HepG2 (cell line): ENCODE results near the gene CLCN2. TPM values are rescaled to one million over a fixed set of nuclear protein-coding genes. Genes with fewer than 3 reads are reported as not detected.
A peak's percentile ranks its signal among the peaks of the same experiment; 100 is the strongest.

ENCODE experiments used
- HBP1 ChIP-seq: IDR thresholded peaks from 2 replicates; pipeline ENCODE4 v1.6.1; 2016; ENCODE audit warnings: low read depth, control low read depth
- MIER3 ChIP-seq: IDR thresholded peaks from 2 replicates; pipeline ENCODE4 v1.6.1; 2016; ENCODE audit warnings: missing compliant biosample characterization, borderline replicate concordance
- MYPOP ChIP-seq: sonication (generic); formaldehyde crosslinking; IDR thresholded peaks from 2 replicates; pipeline ENCODE4 v1.8.1; 2023; ENCODE audit warnings: mild to moderate bottlenecking, moderate library complexity, missing genetic modification reagents
- SALL1 ChIP-seq: sonication (generic); formaldehyde crosslinking; IDR thresholded peaks from 2 replicates; pipeline ENCODE4 v1.8.0; 2022; ENCODE audit warnings: mild to moderate bottlenecking, missing genetic modification reagents
- SCMH1 ChIP-seq: sonication (generic); formaldehyde crosslinking; IDR thresholded peaks from 2 replicates; pipeline ENCODE4 v1.9.0; 2021; ENCODE audit warnings: missing genetic modification reagents, mild to moderate bottlenecking, borderline replicate concordance
- SNAPC2 ChIP-seq: sonication (generic); formaldehyde crosslinking; IDR thresholded peaks from 2 replicates; pipeline ENCODE4 v1.8.1; 2022; ENCODE audit warnings: mild to moderate bottlenecking, missing genetic modification reagents
- SPEN ChIP-seq: sonication (generic); formaldehyde crosslinking; IDR thresholded peaks from 2 replicates; pipeline ENCODE4 v1.5.1; 2020; ENCODE audit warnings: low read depth, mild to moderate bottlenecking, missing genetic modification reagents
- TFE3 ChIP-seq: IDR thresholded peaks from 2 replicates; pipeline ENCODE4 v1.6.1; 2016
- XBP1 ChIP-seq: sonication (generic); formaldehyde crosslinking; IDR thresholded peaks from 2 replicates; pipeline ENCODE4 v1.5.0; 2020; ENCODE audit warnings: missing genetic modification reagents
- ZGPAT ChIP-seq: IDR thresholded peaks from 2 replicates; pipeline ENCODE4 v1.6.1; 2016; ENCODE audit warnings: mild to moderate bottlenecking
- ZNF136 ChIP-seq: sonication (generic); formaldehyde crosslinking; IDR thresholded peaks from 2 replicates; pipeline ENCODE4 v1.8.1; 2022; ENCODE audit warnings: low read depth, mild to moderate bottlenecking, moderate library complexity, missing genetic modification reagents
- ZNF142 ChIP-seq: sonication (generic); formaldehyde crosslinking; IDR thresholded peaks from 2 replicates; pipeline ENCODE4 v1.4.0; 2020; ENCODE audit warnings: missing genetic modification reagents
- ZNF17 ChIP-seq: sonication (generic); formaldehyde crosslinking; IDR thresholded peaks from 2 replicates; pipeline ENCODE4 v1.5.0; 2020; ENCODE audit warnings: mild to moderate bottlenecking, missing genetic modification reagents
- ZNF367 ChIP-seq: sonication (generic); formaldehyde crosslinking; IDR thresholded peaks from 2 replicates; pipeline ENCODE4 v1.4.0; 2020; ENCODE audit warnings: missing genetic modification reagents, borderline replicate concordance
- polyA plus RNA-seq, 8 experiments: library from polyadenylated mRNA; depleted of rRNA in 3 of 8; stranded (reverse) in 7 of 8; unstranded in 1 of 8; fragments of >200 nt; fragmentation: Illumina TruSeq in 4 of 8; extraction: Trizol in 4 of 8; gene quantifications; 2 replicates each; pipeline versions ENCODE4 v1.2.1 to v1.2.3, GENCODE V29; 2011 to 2016; ENCODE audit warnings: low read depth in 4 of 8, missing spikeins in 1 of 8, mixed read lengths in 1 of 8; ENCODE audit not compliant: insufficient read depth in 1 of 8
- total RNA-seq, 5 experiments: library from RNA; depleted of rRNA; stranded (reverse); fragments of >200 nt; fragmentation: Illumina TruSeq; extraction: Trizol; gene quantifications; 2 replicates each; pipeline ENCODE4 v1.2.3, GENCODE V29; 2016; ENCODE audit warnings: low read depth in 1 of 5

The CLCN2 gene
- total and polyA plus RNA-seq, 2 of the 13 experiments (the other 11 are each of a cell fraction or from before 2014, with no cell fraction given) = 11.4 to 13.5 TPM

GRCh38 chr3:184335661-184336546 lies 25.5 kb downstream of the CLCN2 start (continued):
- TF ChIP-seq ZNF142 (CRISPR knock-in tag) (no peak), XBP1 (CRISPR knock-in tag) (no peak), HBP1 (peak; percentile 77; the same call in 1 of the 2 replicates), ZNF17 (CRISPR knock-in tag) (no peak), SCMH1 (CRISPR knock-in tag) (no peak), MIER3 (CRISPR knock-in tag) (no peak), ZNF367 (CRISPR knock-in tag) (no peak), TFE3 (no peak), SPEN (CRISPR knock-in tag) (no peak), ZNF136 (CRISPR knock-in tag) (no peak), ZGPAT (peak; percentile 83), MYPOP (CRISPR knock-in tag) (no peak), SALL1 (CRISPR knock-in tag) (peak; percentile 72), SNAPC2 (CRISPR knock-in tag) (peak; percentile 31; the same call in 1 of the 2 replicates)
